GM12865 (cell line): ENCODE measurements around the gene PANK2.
A peak's percentile ranks its signal among the peaks of the same experiment; 100 is the strongest.

Source experiments
- DNase-seq: peaks from one replicate; pipeline ENCODE4 v3.0.0; 2010; ENCODE audit warnings: low read depth
- H3K4me3 ChIP-seq: 2 replicates; pipeline ENCODE4 v1.5.1; 2011; ENCODE audit warnings: mild to moderate bottlenecking, low read depth, low read length, control low read depth
- CTCF ChIP-seq: IDR thresholded peaks from 2 replicates; pipeline ENCODE4 v1.5.1; 2011; ENCODE audit warnings: low read length, control low read depth, low read depth, inconsistent platforms; ENCODE audit not compliant: insufficient read depth; ENCODE audit errors: missing control alignments

Gene PANK2

GRCh38 chr20:3847429-3847940, 41.7 kb upstream of the PANK2 start:
- TF ChIP-seq CTCF: no peak
- DNase-seq: no peak
- peak overlapping the region; percentile 89 for H3K4me3 ChIP-seq

- H3K4me3 ChIP-seq: no peak overlapping the region
- TF ChIP-seq CTCF: no peak
- DNase-seq: no peak
Observed at GRCh38 chr20:3848565-3848964, 40.6 kb upstream of the PANK2 start.

- DNase-seq: no peak
- no peak for TF ChIP-seq CTCF
- H3K4me3 ChIP-seq: no peak overlapping the region
Observed at GRCh38 chr20:3854462-3854871, 34.7 kb upstream of the PANK2 start.

- H3K4me3 ChIP-seq: no peak overlapping the region
- no peak for TF ChIP-seq CTCF
- no peak for DNase-seq
Observed at GRCh38 chr20:3857405-3857804, 31.8 kb upstream of the PANK2 start.

DNA sequence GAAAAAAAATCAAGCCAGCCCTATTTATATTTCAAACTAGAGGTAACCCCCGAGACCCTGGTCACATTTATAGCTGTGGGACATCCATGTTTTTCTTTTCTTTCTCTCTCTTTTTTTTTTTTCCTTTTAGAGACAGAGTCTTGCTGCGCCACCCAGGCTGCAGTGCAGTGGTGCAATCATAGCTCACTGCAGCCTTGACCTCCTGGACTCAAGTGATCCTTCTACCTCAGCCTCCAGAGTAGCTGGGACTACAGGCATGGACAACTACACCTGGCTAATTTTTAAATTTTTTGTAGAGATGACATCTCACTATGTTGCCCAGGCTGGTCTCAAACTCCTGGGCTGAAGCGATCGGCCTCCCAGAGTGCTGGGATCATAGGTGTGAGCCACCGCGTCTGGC, 30.5 kb upstream of the PANK2 start:
- DNase-seq: no peak
- no peak overlapping the region for H3K4me3 ChIP-seq
- TF ChIP-seq CTCF: no peak

GRCh38 chr20:3861191-3861590, 28.0 kb upstream of the PANK2 start:
- DNase-seq: no peak
- H3K4me3 ChIP-seq: no peak overlapping the region
- TF ChIP-seq CTCF: no peak

GRCh38 chr20:3862333-3862732, 26.9 kb upstream of the PANK2 start:
- DNase-seq: no peak
- TF ChIP-seq CTCF: no peak
- no peak overlapping the region for H3K4me3 ChIP-seq
